Stomach smooth muscle (tissue), 2 donors: Measurements from ENCODE around the gene ABCF1.

Experiments used
- H3K27ac ChIP-seq: one replicate; pipeline ENCODE4 v1.7.0; 2013; ENCODE audit warnings: mild to moderate bottlenecking, low read length, inconsistent platforms
- H3K27me3 ChIP-seq, 2 donors: one replicate each; pipeline ENCODE4 v1.7.0; 2013; ENCODE audit warnings: low read length in 2 of 2; ENCODE audit not compliant: insufficient read depth in 2 of 2, control insufficient read depth in 1 of 2
- H3K36me3 ChIP-seq, 2 donors: one replicate each; pipeline ENCODE4 v1.7.0; 2013; ENCODE audit warnings: low read length in 2 of 2; ENCODE audit not compliant: control insufficient read depth in 2 of 2, insufficient read depth in 2 of 2
- H3K4me1 ChIP-seq: one replicate; pipeline ENCODE4 v1.7.0; 2013; ENCODE audit warnings: low read length; ENCODE audit not compliant: control insufficient read depth, insufficient read depth
- H3K4me3 ChIP-seq, 2 donors: one replicate each; pipeline ENCODE4 v1.7.0; 2013; ENCODE audit warnings: low read length in 2 of 2
- H3K9ac ChIP-seq, 2 donors: one replicate each; pipeline ENCODE4 v1.7.0; 2013; ENCODE audit warnings: low read length in 2 of 2, mild to moderate bottlenecking in 1 of 2
- H3K9me3 ChIP-seq, 2 donors: one replicate each; pipeline ENCODE4 v1.7.0; 2013; ENCODE audit warnings: low read length in 2 of 2; ENCODE audit not compliant: control insufficient read depth in 2 of 2
- donor health status: healthy.
- donor health status: Pancreatic carcinoma.

The ABCF1 gene

GRCh38 chr6:30560930-30561329 lies 10.3 kb upstream of the ABCF1 start:
- peaks cover 16% of the 10 kb centered on the region for H3K4me1 ChIP-seq
- no peak overlapping the region for H3K27ac ChIP-seq
- H3K36me3 ChIP-seq, result peaks cover 15 to 18% of the 10 kb centered on the region in 2 donors
- H3K27me3 ChIP-seq, result no peaks in the 10 kb centered on the region
- H3K9me3 ChIP-seq, result no peaks in the 10 kb centered on the region
- H3K4me3 ChIP-seq, result no peak overlapping the region
- no peak overlapping the region for H3K9ac ChIP-seq

- H3K9me3 ChIP-seq, result no peaks in the 10 kb centered on the region
- peaks cover 7% of the 10 kb centered on the region for H3K4me1 ChIP-seq
- no peak overlapping the region for H3K4me3 ChIP-seq
- H3K9ac ChIP-seq, result no peak overlapping the region
- no peak overlapping the region for H3K27ac ChIP-seq
- peaks cover 15 to 18% of the 10 kb centered on the region in 2 donors for H3K36me3 ChIP-seq
- H3K27me3 ChIP-seq, result no peaks in the 10 kb centered on the region
Observed at GRCh38 chr6:30562470-30563425, 8.5 kb upstream of the ABCF1 start.

GRCh38 chr6:30564114-30564513 lies 7.1 kb upstream of the ABCF1 start:
- Histone ChIP-seq H3K9ac (no peak overlapping the region), H3K4me3 (no peak overlapping the region), H3K27me3 (no peaks in the 10 kb centered on the region), H3K4me1 (no peaks in the 10 kb centered on the region), H3K36me3 (peaks cover 15 to 18% of the 10 kb centered on the region in 2 donors), H3K27ac (no peak overlapping the region), H3K9me3 (no peaks in the 10 kb centered on the region)

DNA sequence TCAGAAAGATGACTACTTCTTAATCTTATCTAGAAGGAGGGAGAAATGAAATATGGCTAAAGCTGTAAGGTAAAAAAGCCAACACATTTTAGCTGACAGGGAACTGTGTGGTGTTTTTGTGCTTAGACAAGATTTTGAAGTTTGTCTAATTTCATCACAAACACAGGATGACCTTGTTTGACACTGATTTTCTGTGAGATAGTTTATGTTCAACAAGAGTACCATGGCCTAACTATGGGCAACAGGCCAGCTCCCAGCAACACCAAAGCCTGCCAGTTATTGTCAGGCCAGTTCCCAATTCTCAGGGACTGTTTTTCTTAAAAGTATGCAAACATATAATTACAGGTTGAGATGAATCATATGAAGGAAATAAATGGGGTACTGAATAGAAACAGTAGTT lies 5.5 kb upstream of the ABCF1 start:
- no peak overlapping the region for H3K4me3 ChIP-seq
- peaks cover 15 to 18% of the 10 kb centered on the region in 2 donors for H3K36me3 ChIP-seq
- peaks cover 5% of the 10 kb centered on the region for H3K4me1 ChIP-seq
- H3K9ac ChIP-seq, result no peak overlapping the region
- H3K27me3 ChIP-seq, result no peaks in the 10 kb centered on the region
- no peak overlapping the region for H3K27ac ChIP-seq
- no peaks in the 10 kb centered on the region for H3K9me3 ChIP-seq

GRCh38 chr6:30568245-30568644 lies 3.0 kb upstream of the ABCF1 start:
- Histone ChIP-seq H3K4me1 (peaks cover 22% of the 10 kb centered on the region), H3K4me3 (no peak overlapping the region), H3K9ac (no peak overlapping the region), H3K36me3 (peaks cover 0 to 2% of the 10 kb centered on the region in 2 donors), H3K9me3 (no peaks in the 10 kb centered on the region), H3K27me3 (no peaks in the 10 kb centered on the region), H3K27ac (no peak overlapping the region)

- H3K36me3 ChIP-seq, result no peaks in the 10 kb centered on the region
- H3K9ac ChIP-seq, result peak overlapping the region; percentile 95 to 98
- no peaks in the 10 kb centered on the region for H3K27me3 ChIP-seq
- H3K9me3 ChIP-seq, result no peaks in the 10 kb centered on the region
- peak overlapping the region; percentile 97 to 99 for H3K4me3 ChIP-seq
- peak overlapping the region; percentile 86 for H3K27ac ChIP-seq
- H3K4me1 ChIP-seq, result peaks cover 22% of the 10 kb centered on the region
Observed at GRCh38 chr6:30570263-30570662, 979 bp upstream of the ABCF1 start.

GRCh38 chr6:30570740-30571074 lies 535 bp upstream of the ABCF1 start:
- Histone ChIP-seq H3K4me1 (peaks cover 22% of the 10 kb centered on the region), H3K36me3 (no peaks in the 10 kb centered on the region), H3K27ac (peak overlapping the region; percentile 86), H3K9ac (peak overlapping the region; percentile 95 to 98), H3K4me3 (peak overlapping the region; percentile 97 to 99), H3K27me3 (no peaks in the 10 kb centered on the region), H3K9me3 (no peaks in the 10 kb centered on the region)

- Histone ChIP-seq H3K27me3 (no peaks in the 10 kb centered on the region), H3K4me3 (peak overlapping the region; percentile 97 to 99), H3K36me3 (peaks cover 0 to 3% of the 10 kb centered on the region in 2 donors), H3K27ac (peak overlapping the region; percentile 86), H3K4me1 (peaks cover 22% of the 10 kb centered on the region), H3K9ac (peak overlapping the region; percentile 93 to 98), H3K9me3 (no peaks in the 10 kb centered on the region)
Observed at GRCh38 chr6:30571762-30572082, 480 bp downstream of the ABCF1 start.

- Histone ChIP-seq H3K4me1 (peaks cover 22% of the 10 kb centered on the region), H3K36me3 (peaks cover 2 to 6% of the 10 kb centered on the region in 2 donors), H3K27me3 (no peaks in the 10 kb centered on the region), H3K4me3 (peak overlapping the region; percentile 97 to 99), H3K27ac (peak overlapping the region; percentile 86), H3K9me3 (no peaks in the 10 kb centered on the region), H3K9ac (peak overlapping the region; percentile 93 to 98)
Observed at GRCh38 chr6:30572148-30572547, 906 bp downstream of the ABCF1 start.

GRCh38 chr6:30573113-30573512 lies 1.9 kb downstream of the ABCF1 start:
- Histone ChIP-seq H3K27ac (no peak overlapping the region), H3K27me3 (no peaks in the 10 kb centered on the region), H3K9ac (no peak overlapping the region), H3K9me3 (no peaks in the 10 kb centered on the region), H3K36me3 (peaks cover 12 to 16% of the 10 kb centered on the region in 2 donors), H3K4me3 (no peak overlapping the region), H3K4me1 (peaks cover 22% of the 10 kb centered on the region)

DNA sequence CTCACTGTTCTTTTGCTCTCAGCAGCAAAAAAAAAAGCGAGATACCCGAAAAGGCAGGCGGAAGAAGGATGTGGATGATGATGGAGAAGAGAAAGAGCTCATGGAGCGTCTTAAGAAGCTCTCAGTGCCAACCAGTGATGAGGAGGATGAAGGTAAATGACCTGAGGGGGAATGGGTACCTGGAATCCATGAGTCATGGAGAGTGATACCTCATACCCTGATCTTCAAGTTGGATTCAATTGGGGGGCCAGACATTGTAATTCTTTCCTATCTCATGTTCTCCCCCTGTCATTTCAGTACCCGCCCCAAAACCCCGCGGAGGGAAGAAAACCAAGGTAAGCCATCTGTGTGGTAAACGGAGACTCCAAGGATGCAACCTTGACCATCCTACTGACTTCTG lies 6.8 kb downstream of the ABCF1 start:
- H3K9ac ChIP-seq, result no peak overlapping the region
- no peaks in the 10 kb centered on the region for H3K4me1 ChIP-seq
- no peak overlapping the region for H3K27ac ChIP-seq
- no peaks in the 10 kb centered on the region for H3K9me3 ChIP-seq
- H3K27me3 ChIP-seq, result no peaks in the 10 kb centered on the region
- peaks cover 47 to 50% of the 10 kb centered on the region in 2 donors for H3K36me3 ChIP-seq
- H3K4me3 ChIP-seq, result no peak overlapping the region
